ENCODE data around the gene CBX6.

Gene CBX6

DNA sequence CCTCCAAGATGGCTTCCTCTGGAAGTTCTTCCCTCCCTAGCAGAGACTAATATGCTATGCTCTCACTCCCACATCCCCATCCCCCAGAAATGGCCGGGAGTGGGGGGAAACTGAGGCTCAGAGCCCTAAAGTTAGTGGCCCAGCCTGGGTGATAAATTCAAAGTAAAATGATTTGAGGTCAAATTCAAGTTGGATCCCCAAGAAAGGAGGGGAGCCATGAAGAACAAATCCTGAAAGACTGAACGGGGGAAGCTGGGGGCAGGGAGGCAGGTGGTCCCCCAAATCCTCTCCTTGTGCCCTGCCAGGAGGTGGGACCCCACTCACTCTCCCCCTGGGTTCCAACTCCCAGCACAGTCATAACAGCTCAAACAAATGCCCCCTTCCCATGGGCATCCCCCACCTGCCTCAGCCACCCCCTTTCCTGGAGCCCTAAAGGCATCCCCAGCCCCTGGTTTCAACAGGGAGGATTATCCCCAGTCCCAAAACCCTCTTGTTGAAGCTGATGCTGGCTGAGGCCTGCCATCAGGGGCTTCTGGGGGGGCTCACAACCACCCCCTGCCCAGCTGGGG is 1.1 kb downstream of the CBX6 start:
- H3K27me3 ChIP-seq (ENCODE audit: low read depth, low read length): no peaks in the 10 kb centered on the region
- peak overlapping the region; percentile 99 for H3K4me2 ChIP-seq (ENCODE audit: low read length)
- H3K4me3 ChIP-seq (ENCODE audit: low read length): peak overlapping the region; percentile 88
- TF ChIP-seq EZH2phosphoT487 (IDR thresholded peaks at IDR 0.05; ENCODE audit: low read depth) (no peak), CTCF (IDR thresholded peaks at IDR 0.05; ENCODE audit: low read depth, low read length) (no peak)
- H3K36me3 ChIP-seq (replicated peaks; ENCODE audit: low read depth, low read length): peaks cover 32% of the 10 kb centered on the region
- H3K4me1 ChIP-seq (ENCODE audit: low read length): peaks cover 45% of the 10 kb centered on the region
- peak overlapping the region; percentile 90 for H3K9ac ChIP-seq (ENCODE audit: low read length)
- peaks cover 46% of the 10 kb centered on the region for H3K79me2 ChIP-seq (ENCODE audit: low read length)
- H3K27ac ChIP-seq (ENCODE audit: low read length): peak overlapping the region; percentile 71
- peaks cover 39% of the 10 kb centered on the region for H4K20me1 ChIP-seq (ENCODE audit: insufficient read depth, low read length)
- H3K9me3 ChIP-seq (ENCODE audit: insufficient read depth, low read length): no peaks in the 10 kb centered on the region
- H2AFZ ChIP-seq (ENCODE audit: low read depth, low read length): no peak overlapping the region

DNA sequence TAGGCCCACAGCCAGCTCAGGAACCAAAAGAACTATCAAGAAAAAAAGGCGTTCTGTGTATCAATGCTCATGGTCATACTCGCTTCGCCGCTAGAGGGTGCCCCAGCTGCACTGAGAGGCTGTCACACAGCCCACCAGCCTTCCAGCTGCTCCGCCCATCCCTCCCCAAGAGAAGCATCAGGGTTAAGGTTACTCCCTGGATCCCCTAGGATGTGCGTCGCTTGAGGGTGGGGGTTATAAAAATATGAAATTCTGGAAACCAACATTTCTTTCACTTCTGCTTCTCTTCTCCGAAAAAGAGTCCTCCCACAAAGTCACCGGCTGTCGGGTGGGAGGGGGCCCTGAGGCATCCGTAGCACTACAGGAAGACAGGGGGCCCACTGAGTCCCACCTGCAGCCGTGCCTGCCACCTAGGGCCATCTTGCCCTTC is 1.7 kb downstream of the CBX6 start:
- Histone ChIP-seq H3K27ac (ENCODE audit: low read length) (peak overlapping the region; percentile 71), H3K36me3 (replicated peaks; ENCODE audit: low read depth, low read length) (peaks cover 37% of the 10 kb centered on the region)

GRCh38 chr22:38869663-38870062 is 2.4 kb downstream of the CBX6 start:
- peaks cover 43% of the 10 kb centered on the region for H3K36me3 ChIP-seq (replicated peaks; ENCODE audit: low read depth, low read length)
- peaks cover 40% of the 10 kb centered on the region for H3K4me1 ChIP-seq (ENCODE audit: low read length)
- H3K27me3 ChIP-seq (ENCODE audit: low read depth, low read length): no peaks in the 10 kb centered on the region
- no peak overlapping the region for H2AFZ ChIP-seq (ENCODE audit: low read depth, low read length)
- H3K9ac ChIP-seq (ENCODE audit: low read length): peak overlapping the region; percentile 90; the same call in 1 of the 2 replicates
- peaks cover 51% of the 10 kb centered on the region for H4K20me1 ChIP-seq (ENCODE audit: insufficient read depth, low read length)
- TF ChIP-seq CTCF (IDR thresholded peaks at IDR 0.05; ENCODE audit: low read depth, low read length): no peak
- no peak for TF ChIP-seq EZH2phosphoT487 (IDR thresholded peaks at IDR 0.05; ENCODE audit: low read depth)
- H3K9me3 ChIP-seq (ENCODE audit: insufficient read depth, low read length): no peaks in the 10 kb centered on the region
- H3K4me3 ChIP-seq (ENCODE audit: low read length): peak overlapping the region; percentile 88
- H3K4me2 ChIP-seq (ENCODE audit: low read length): peak overlapping the region; percentile 99
- peaks cover 46% of the 10 kb centered on the region for H3K79me2 ChIP-seq (ENCODE audit: low read length)
- H3K27ac ChIP-seq (ENCODE audit: low read length): peak overlapping the region; percentile 71

More for the DNA sequence above, 1.7 kb downstream of the CBX6 start:
- Histone ChIP-seq H3K4me3 (ENCODE audit: low read length) (peak overlapping the region; percentile 88), H3K4me2 (ENCODE audit: low read length) (peak overlapping the region; percentile 99), H3K9me3 (ENCODE audit: insufficient read depth, low read length) (no peaks in the 10 kb centered on the region), H3K79me2 (ENCODE audit: low read length) (peaks cover 46% of the 10 kb centered on the region), H3K27me3 (ENCODE audit: low read depth, low read length) (no peaks in the 10 kb centered on the region), H3K4me1 (ENCODE audit: low read length) (peaks cover 45% of the 10 kb centered on the region), H4K20me1 (ENCODE audit: insufficient read depth, low read length) (peaks cover 44% of the 10 kb centered on the region), H2AFZ (ENCODE audit: low read depth, low read length) (no peak overlapping the region), H3K9ac (ENCODE audit: low read length) (peak overlapping the region; percentile 90)
- TF ChIP-seq EZH2phosphoT487 (IDR thresholded peaks at IDR 0.05; ENCODE audit: low read depth): no peak
- TF ChIP-seq CTCF (IDR thresholded peaks at IDR 0.05; ENCODE audit: low read depth, low read length): peak; percentile 96

DNA sequence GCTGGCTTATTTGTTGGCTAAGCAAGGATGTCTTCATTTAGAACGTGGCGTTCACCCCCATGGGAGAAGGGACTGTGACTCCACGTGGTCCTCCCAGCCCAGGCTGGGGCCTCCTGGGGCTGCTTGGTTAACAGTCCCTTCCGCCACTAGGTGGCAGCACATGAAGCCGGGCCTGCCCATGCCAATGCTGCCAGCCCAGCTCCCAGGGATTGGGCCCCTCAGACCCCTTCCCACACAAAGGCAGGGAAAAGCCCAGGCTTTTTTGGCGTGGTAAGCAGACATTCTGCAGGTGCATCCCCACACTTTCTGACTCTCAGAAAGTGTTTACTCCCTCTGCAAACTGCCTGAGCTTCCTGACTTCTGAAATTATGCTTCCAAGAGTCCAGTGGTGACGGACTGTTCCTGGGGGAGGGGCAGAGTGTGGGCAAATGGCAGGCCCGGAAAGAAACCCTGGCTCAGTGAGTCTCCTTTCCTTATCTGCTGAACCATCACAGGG is 3.1 kb downstream of the CBX6 start:
- H3K9me3 ChIP-seq (ENCODE audit: insufficient read depth, low read length): no peaks in the 10 kb centered on the region
- H3K9ac ChIP-seq (ENCODE audit: low read length): no peak overlapping the region
- peaks cover 43% of the 10 kb centered on the region for H3K36me3 ChIP-seq (replicated peaks; ENCODE audit: low read depth, low read length)
- peaks cover 32% of the 10 kb centered on the region for H3K4me1 ChIP-seq (ENCODE audit: low read length)
- peak overlapping the region; percentile 10; the same call in 1 of the 2 replicates for H3K4me2 ChIP-seq (ENCODE audit: low read length)
- peaks cover 46% of the 10 kb centered on the region for H3K79me2 ChIP-seq (ENCODE audit: low read length)
- H3K4me3 ChIP-seq (ENCODE audit: low read length): no peak overlapping the region
- H2AFZ ChIP-seq (ENCODE audit: low read depth, low read length): no peak overlapping the region
- H4K20me1 ChIP-seq (ENCODE audit: insufficient read depth, low read length): peaks cover 58% of the 10 kb centered on the region
- no peaks in the 10 kb centered on the region for H3K27me3 ChIP-seq (ENCODE audit: low read depth, low read length)
- no peak for TF ChIP-seq EZH2phosphoT487 (IDR thresholded peaks at IDR 0.05; ENCODE audit: low read depth)
- peak; percentile 95 for TF ChIP-seq CTCF (IDR thresholded peaks at IDR 0.05; ENCODE audit: low read depth, low read length)
- no peak overlapping the region for H3K27ac ChIP-seq (ENCODE audit: low read length)
